ENCODE results near the gene PRDM16. TPM values are rescaled to one million over a fixed set of nuclear protein-coding genes. Genes with fewer than 3 reads are reported as not detected.
"Not testable (repeated sequence)": the region's sequence is repeated elsewhere in the genome, so short reads cannot be mapped to it uniquely, and the experiment has no call there.

The PRDM16 gene
- polyA plus RNA-seq, 1 donor from 2014 or later: not detected

DNA sequence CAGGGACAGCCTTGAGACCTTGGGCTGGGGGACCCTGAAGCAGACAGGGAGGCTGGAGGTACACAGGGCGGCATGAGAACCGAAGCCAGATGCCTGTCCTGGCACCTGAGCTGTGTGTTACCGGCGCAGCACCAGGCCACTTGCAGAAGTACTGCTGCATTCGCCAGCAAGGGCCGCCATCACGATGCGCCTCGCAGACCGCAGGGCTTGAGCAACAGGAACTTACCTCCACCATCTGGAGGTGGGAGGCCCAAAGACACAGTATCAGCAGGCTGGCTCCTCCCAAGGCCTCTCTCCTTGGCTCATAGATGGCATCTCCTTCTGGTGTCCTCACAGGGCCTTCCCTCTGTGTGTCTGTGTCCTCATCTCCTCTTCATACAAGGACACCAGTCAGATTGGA lies 90.1 kb downstream of the PRDM16 start:
- Mint-ChIP-seq H3K9me3 (no peaks in the 10 kb centered on the region), H3K4me3 (no peak overlapping the region), H3K27ac (no peak overlapping the region), H3K4me1 (no peaks in the 10 kb centered on the region), H3K36me3 (no peaks in the 10 kb centered on the region), H3K27me3 (peaks cover 7% of the 10 kb centered on the region)

GRCh38 chr1:3159996-3160395 lies 91.0 kb downstream of the PRDM16 start:
- Mint-ChIP-seq H3K27ac (no peak overlapping the region), H3K4me3 (no peak overlapping the region), H3K36me3 (no peaks in the 10 kb centered on the region), H3K4me1 (no peaks in the 10 kb centered on the region), H3K27me3 (peaks cover 5% of the 10 kb centered on the region), H3K9me3 (no peaks in the 10 kb centered on the region)

DNA sequence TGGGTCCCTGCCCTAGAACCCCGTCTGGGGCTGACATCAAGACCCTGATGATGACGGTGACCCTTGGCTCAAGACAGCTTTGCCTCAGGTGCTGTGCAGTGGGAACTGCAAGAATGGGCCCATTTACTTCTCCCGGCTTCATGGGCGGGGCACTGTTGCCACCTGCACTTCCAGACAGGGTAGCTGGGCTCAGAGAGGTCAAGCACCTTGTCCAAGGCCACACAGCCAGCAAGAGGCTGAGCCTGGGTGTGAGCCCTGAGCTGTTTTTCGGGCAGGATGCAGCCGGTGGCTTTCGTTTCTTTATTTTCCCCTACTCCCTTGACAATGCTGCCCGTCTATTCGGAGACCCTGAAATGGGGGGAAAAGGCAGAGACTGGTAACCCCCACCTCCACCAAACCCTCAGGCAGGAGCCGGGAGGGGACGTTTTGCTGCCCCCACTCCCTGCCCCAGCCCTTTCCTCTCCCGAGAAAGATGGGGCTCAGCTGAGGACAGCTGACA lies 91.7 kb downstream of the PRDM16 start:
- Mint-ChIP-seq H3K36me3 (no peaks in the 10 kb centered on the region), H3K4me3 (no peak overlapping the region), H3K4me1 (no peaks in the 10 kb centered on the region), H3K9me3 (no peaks in the 10 kb centered on the region), H3K27me3 (peaks cover 3% of the 10 kb centered on the region), H3K27ac (no peak overlapping the region)

GRCh38 chr1:3161176-3161840 lies 92.3 kb downstream of the PRDM16 start:
- Mint-ChIP-seq H3K9me3 (no peaks in the 10 kb centered on the region), H3K27ac (peak overlapping the region in 1 of 3 donors; percentile 39), H3K36me3 (no peaks in the 10 kb centered on the region), H3K27me3 (peaks cover 2% of the 10 kb centered on the region), H3K4me1 (no peaks in the 10 kb centered on the region), H3K4me3 (no peak overlapping the region)

DNA sequence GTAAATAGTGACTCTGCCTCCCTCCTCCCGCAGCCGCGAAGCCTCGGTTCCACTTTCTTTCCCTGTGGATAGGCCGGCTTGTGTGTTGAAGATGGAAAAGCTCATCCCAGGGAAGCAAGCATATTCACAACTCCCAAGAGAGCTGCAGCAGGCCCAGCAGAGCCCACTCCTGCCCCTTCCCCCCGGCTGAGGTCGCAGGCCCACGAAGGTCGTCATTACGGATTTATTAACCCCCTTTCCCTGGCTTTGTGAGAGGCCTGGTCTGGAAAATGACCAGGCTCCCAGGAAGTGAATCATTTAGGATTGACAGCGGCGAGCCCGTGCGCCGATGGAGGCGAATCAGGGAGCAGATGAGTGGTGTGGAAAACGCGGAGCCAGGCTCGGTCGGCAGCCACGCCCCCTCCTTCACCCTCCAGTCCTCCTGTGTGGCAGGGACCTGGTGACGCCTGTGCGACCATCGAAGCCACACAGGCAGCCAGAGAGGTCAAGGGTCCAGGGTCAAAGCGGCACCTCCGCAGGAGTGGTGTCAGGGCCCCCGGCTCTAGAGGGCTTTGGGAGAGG lies 93.4 kb downstream of the PRDM16 start:
- Mint-ChIP-seq H3K4me1 (no peaks in the 10 kb centered on the region), H3K27ac (no peak overlapping the region), H3K9me3 (no peaks in the 10 kb centered on the region), H3K36me3 (no peaks in the 10 kb centered on the region), H3K4me3 (no peak overlapping the region), H3K27me3 (peaks cover 2% of the 10 kb centered on the region)

- Mint-ChIP-seq H3K9me3 (no peaks in the 10 kb centered on the region), H3K4me3 (no peak overlapping the region), H3K4me1 (no peaks in the 10 kb centered on the region), H3K27ac (no peak overlapping the region), H3K27me3 (peaks cover 2% of the 10 kb centered on the region), H3K36me3 (no peaks in the 10 kb centered on the region)
Measured at GRCh38 chr1:3163356-3163755, 94.4 kb downstream of the PRDM16 start.

- H3K4me1 Mint-ChIP-seq: no peaks in the 10 kb centered on the region
- H3K36me3 Mint-ChIP-seq: no peaks in the 10 kb centered on the region
- no peak overlapping the region for H3K27ac Mint-ChIP-seq
- no peak overlapping the region for H3K4me3 Mint-ChIP-seq
- peaks cover 3% of the 10 kb centered on the region for H3K27me3 Mint-ChIP-seq
- H3K9me3 Mint-ChIP-seq: no peaks in the 10 kb centered on the region
Measured at GRCh38 chr1:3164671-3165070, 95.7 kb downstream of the PRDM16 start.

DNA sequence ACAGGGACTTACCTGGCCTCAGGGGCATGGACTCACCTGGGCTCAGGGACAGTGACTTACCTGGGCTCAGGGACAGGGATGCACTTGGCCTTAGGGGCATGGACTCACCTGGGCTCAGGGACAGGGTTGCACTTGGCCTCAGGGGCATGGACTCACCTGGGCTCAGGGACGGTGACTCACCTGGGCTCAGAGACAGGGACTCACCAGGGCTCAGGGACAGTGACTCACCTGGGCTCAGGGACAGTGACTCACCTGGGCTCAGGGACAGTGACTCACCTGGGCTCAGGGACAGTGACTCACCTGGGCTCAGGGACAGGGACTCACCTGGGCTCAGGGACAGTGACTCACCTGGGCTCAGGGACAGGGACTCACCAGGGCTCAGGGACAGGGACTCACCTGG lies 96.2 kb downstream of the PRDM16 start:
- not testable (repeated sequence) for H3K4me3 Mint-ChIP-seq, H3K36me3 Mint-ChIP-seq, H3K27ac Mint-ChIP-seq, H3K27me3 Mint-ChIP-seq, H3K4me1 Mint-ChIP-seq, H3K9me3 Mint-ChIP-seq

- Mint-ChIP-seq H3K4me1 (peaks cover 0 to 5% (median 0%) of the 10 kb centered on the region in 3 donors), H3K27me3 (peaks cover 10% of the 10 kb centered on the region)
Measured at GRCh38 chr1:3166206-3166918, 97.4 kb downstream of the PRDM16 start.

DNA sequence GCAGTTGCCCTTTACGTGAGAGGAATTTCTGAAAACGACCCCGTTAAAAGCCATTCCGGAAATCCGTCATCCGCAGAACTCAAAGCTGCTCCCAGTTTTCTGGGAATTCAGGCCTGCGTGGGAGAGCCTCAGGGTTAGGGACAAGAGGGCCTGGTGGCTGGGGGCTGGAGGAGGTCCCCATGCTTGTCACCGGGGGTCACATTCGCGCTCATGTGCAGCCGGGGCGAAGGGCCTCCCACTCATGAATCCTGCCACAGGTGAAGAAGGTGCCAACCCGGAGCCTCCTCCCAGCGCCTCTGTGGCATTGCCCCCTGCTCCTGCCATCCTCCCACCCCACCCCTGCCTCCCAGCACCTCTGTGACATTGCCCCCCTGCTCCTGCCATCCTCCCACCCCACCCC lies 98.3 kb downstream of the PRDM16 start:
- H3K27me3 Mint-ChIP-seq: peaks cover 12% of the 10 kb centered on the region
- H3K9me3 Mint-ChIP-seq: no peaks in the 10 kb centered on the region
- H3K4me3 Mint-ChIP-seq: no peak overlapping the region
- H3K27ac Mint-ChIP-seq: no peak overlapping the region
- no peaks in the 10 kb centered on the region for H3K36me3 Mint-ChIP-seq
- peaks cover 0 to 5% (median 0%) of the 10 kb centered on the region in 3 donors for H3K4me1 Mint-ChIP-seq

More at GRCh38 chr1:3166206-3166918, 97.4 kb downstream of the PRDM16 start:
- Mint-ChIP-seq H3K27ac (no peak overlapping the region), H3K36me3 (no peaks in the 10 kb centered on the region), H3K9me3 (no peaks in the 10 kb centered on the region), H3K4me3 (no peak overlapping the region)

- Mint-ChIP-seq H3K36me3 (no peaks in the 10 kb centered on the region), H3K4me3 (no peak overlapping the region), H3K27ac (no peak overlapping the region), H3K4me1 (peaks cover 0 to 5% (median 0%) of the 10 kb centered on the region in 3 donors), H3K27me3 (peaks cover 23% of the 10 kb centered on the region), H3K9me3 (no peaks in the 10 kb centered on the region)
Measured at GRCh38 chr1:3168678-3169077, 99.7 kb downstream of the PRDM16 start.

DNA sequence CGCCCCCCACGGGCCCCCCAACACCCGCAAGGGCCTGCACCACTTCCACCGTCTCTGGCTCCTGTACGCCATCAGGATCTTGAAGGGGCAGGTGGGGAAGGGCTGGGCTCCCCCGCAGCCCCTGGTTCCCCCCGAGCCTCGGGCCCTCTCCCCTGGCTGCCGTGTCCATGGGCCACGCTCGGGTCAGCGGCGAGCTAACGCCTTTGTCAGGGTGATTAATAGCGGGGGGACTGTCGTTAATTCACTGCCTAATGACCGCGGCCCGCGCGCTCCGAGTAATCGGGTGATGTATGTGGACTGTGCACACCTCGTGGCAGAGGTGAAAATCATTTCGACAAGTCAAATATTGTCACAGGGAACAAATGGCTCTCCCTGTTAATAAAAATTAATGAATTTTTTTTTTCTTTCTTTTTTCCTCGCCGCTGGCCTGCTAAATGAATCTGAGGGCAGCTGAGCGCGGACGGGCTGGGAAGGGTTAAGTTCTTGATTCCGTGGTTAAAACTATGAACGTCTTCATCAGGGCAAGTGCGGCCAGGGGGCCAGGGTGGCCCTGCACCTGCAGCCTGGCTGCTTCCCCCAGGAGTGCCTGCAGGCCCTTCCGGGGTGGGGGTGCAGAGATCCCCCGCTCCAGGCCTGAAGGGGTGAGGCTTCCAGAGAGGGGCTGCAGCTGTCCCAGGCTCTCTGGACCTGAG lies 100.8 kb downstream of the PRDM16 start:
- Mint-ChIP-seq H3K27me3 (peaks cover 26% of the 10 kb centered on the region), H3K27ac (no peak overlapping the region), H3K4me3 (no peak overlapping the region), H3K36me3 (no peaks in the 10 kb centered on the region), H3K4me1 (peaks cover 0 to 5% (median 0%) of the 10 kb centered on the region in 3 donors), H3K9me3 (no peaks in the 10 kb centered on the region)

GRCh38 chr1:3170561-3171453 lies 101.8 kb downstream of the PRDM16 start:
- Mint-ChIP-seq H3K27ac (no peak overlapping the region), H3K4me1 (peaks cover 0 to 5% (median 0%) of the 10 kb centered on the region in 3 donors)

GRCh38 chr1:3171761-3172160 lies 102.8 kb downstream of the PRDM16 start:
- Mint-ChIP-seq H3K9me3 (no peaks in the 10 kb centered on the region), H3K4me3 (no peak overlapping the region), H3K27ac (no peak overlapping the region), H3K4me1 (peaks cover 0 to 5% (median 0%) of the 10 kb centered on the region in 3 donors), H3K36me3 (no peaks in the 10 kb centered on the region), H3K27me3 (peaks cover 26% of the 10 kb centered on the region)

More at GRCh38 chr1:3170561-3171453, 101.8 kb downstream of the PRDM16 start:
- no peaks in the 10 kb centered on the region for H3K9me3 Mint-ChIP-seq
- H3K4me3 Mint-ChIP-seq: peak overlapping the region in 1 of 4 donors; percentile 30
- peaks cover 26% of the 10 kb centered on the region for H3K27me3 Mint-ChIP-seq
- H3K36me3 Mint-ChIP-seq: no peaks in the 10 kb centered on the region

Measured in IgD-negative memory B cell (primary cell).